Activated CD4-positive, alpha-beta T cell treated with anti-CD3 and anti-CD28 coated beads, Interleukin-2, amount 50 U/mL, for 48 hours (primary cell): ENCODE results near the gene LCT.
"Not testable (repeated sequence)": the region's sequence is repeated elsewhere in the genome, so short reads cannot be mapped to it uniquely, and the experiment has no call there.

Source experiments
- DNase-seq, 2 experiments: peaks; one replicate each; pipeline ENCODE4 v3.0.0-alpha.2; 2020

LCT gene

GRCh38 chr2:135831180-135831812 is 5.7 kb downstream of the LCT start:
- no peak for DNase-seq

GRCh38 chr2:135829378-135830135 is 7.4 kb downstream of the LCT start:
- no peak for DNase-seq

- DNase-seq: no peak
These were observed 10.4 kb downstream of the LCT start for GRCh38 chr2:135826544-135826943.

GRCh38 chr2:135825550-135826176 is 11.3 kb downstream of the LCT start:
- no peak for DNase-seq

GRCh38 chr2:135825131-135825530 is 11.9 kb downstream of the LCT start:
- DNase-seq: no peak

GRCh38 chr2:135822855-135823254 is 14.1 kb downstream of the LCT start:
- no peak for DNase-seq

GRCh38 chr2:135821190-135821589 is 15.8 kb downstream of the LCT start:
- DNase-seq: no peak

GRCh38 chr2:135820003-135820618 is 16.9 kb downstream of the LCT start:
- DNase-seq: peak; percentile 87 to 92

- DNase-seq: peak; percentile 63 to 77
These were observed 17.9 kb downstream of the LCT start for GRCh38 chr2:135818937-135819610.

GRCh38 chr2:135817951-135818350 is 19.0 kb downstream of the LCT start:
- no peak for DNase-seq

- no peak for DNase-seq
These were observed 19.5 kb downstream of the LCT start for GRCh38 chr2:135817466-135817865.

- DNase-seq: no peak
These were observed 21.7 kb downstream of the LCT start for GRCh38 chr2:135815269-135815668.

GRCh38 chr2:135812907-135813511 is 24.0 kb downstream of the LCT start:
- no peak for DNase-seq

- not testable (repeated sequence) for DNase-seq
These were observed 29.1 kb downstream of the LCT start for GRCh38 chr2:135807874-135808273.

- DNase-seq: no peak
These were observed 33.7 kb downstream of the LCT start for GRCh38 chr2:135803278-135803677.

- DNase-seq: no peak
These were observed 34.6 kb downstream of the LCT start for GRCh38 chr2:135802350-135802749.

GRCh38 chr2:135800513-135801460 is 36.2 kb downstream of the LCT start:
- no peak for DNase-seq

GRCh38 chr2:135799738-135800137 is 37.2 kb downstream of the LCT start:
- DNase-seq: no peak

- DNase-seq: no peak
These were observed 38.2 kb downstream of the LCT start for GRCh38 chr2:135798762-135799161.

GRCh38 chr2:135798275-135798705 is 38.7 kb downstream of the LCT start:
- DNase-seq: no peak
